ENCODE data around the gene OR52B6. TPM values are rescaled to one million over a fixed set of nuclear protein-coding genes. Genes with fewer than 3 reads are reported as not detected.

Gene OR52B6, protein sequence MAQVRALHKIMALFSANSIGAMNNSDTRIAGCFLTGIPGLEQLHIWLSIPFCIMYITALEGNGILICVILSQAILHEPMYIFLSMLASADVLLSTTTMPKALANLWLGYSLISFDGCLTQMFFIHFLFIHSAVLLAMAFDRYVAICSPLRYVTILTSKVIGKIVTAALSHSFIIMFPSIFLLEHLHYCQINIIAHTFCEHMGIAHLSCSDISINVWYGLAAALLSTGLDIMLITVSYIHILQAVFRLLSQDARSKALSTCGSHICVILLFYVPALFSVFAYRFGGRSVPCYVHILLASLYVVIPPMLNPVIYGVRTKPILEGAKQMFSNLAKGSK
- not detected in 2 replicates for total RNA-seq (2014; rRNA removed; shearing (Covaris generic); ENCODE audit: low replicate concordance)

DNA sequence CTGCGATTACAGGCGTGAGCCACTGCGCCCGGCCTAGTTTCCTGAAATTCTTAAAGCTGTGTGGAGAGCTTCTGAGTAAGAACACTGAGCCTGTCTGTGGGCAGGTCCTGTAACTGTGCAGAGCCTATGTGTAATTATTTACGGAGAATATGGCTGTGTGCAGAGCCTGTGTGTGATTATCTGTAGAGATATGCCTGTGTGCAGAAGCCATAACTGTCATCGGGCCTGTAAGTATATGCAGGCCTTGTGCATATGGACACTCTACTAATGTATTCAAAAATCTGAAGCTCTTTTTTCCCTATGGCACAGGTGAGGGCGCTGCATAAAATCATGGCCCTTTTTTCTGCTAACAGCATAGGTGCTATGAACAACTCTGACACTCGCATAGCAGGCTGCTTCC lies at the start of gene OR52B6:
Gene OR52B6 (plus strand): TSS at position 301 of the 400 bp plus-strand sequence. CDS start 0 bp downstream, at position 301.
- Histone ChIP-seq H3K4me1 (ENCODE audit: low read length) (no peaks in the 10 kb centered on the region), H3K36me3 (ENCODE audit: insufficient read depth, low read length) (no peaks in the 10 kb centered on the region), H3K27me3 (ENCODE audit: low read length) (no peaks in the 10 kb centered on the region), H2AFZ (ENCODE audit: low read length) (no peak within 1 kb of the TSS), H3K9ac (ENCODE audit: low read length) (no peak within 1 kb of the TSS), H3K4me2 (ENCODE audit: low read depth, low read length, poor library complexity, severe bottlenecking) (no peak within 1 kb of the TSS), H3K9me3 (ENCODE audit: low read length) (no peaks in the 10 kb centered on the region), H4K20me1 (ENCODE audit: insufficient read depth, low read depth, low read length) (no peaks in the 10 kb centered on the region), H3K79me2 (ENCODE audit: low read length) (no peaks in the 10 kb centered on the region), H3K9me2 (replicated peaks; ENCODE audit: insufficient read depth, low read length) (no peaks in the 10 kb centered on the region), H3K4me3 (ENCODE audit: low read length) (no peak within 1 kb of the TSS), H3K27ac (ENCODE audit: low read length) (no peak within 1 kb of the TSS)
- DNase-seq: no peak

DNA sequence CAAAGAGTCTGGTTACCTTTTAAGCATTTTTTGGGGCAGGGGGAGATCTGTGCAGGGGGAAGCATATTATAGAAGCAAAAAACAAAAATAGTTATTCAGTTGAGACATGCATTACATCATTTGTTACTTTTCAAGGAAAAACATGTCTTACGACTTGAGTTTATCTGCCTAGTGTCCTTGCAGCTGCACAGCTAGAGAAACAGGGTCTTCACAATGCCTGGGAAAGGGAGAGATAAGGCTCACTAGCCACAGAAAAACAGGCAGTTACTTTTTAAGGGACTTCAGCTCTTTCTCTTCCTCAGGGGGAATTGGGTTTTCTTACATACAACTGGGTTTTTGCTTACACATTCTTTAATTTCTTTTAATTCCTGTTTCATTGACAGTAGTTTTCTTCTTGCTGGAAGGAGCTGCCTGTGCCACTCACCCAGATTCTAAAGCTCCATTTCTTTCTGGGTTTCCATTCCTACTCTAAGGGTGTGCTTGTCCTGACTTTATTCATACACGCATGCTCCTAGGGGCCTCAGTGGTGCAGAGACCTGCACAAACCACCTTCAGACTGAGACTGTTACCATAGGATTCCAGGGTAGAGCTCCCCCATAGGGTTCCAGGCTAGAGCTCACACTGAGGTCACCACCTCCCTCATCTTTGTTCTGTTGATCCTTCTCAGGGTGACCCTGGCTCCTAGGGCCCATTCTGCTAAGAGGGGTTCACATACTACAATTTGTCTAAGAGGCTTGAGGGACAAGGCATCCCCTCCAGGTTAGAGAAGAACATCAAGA lies 49.4 kb upstream of the OR52B6 start:
- Histone ChIP-seq H3K9ac (ENCODE audit: low read length) (no peak overlapping the region), H3K27me3 (ENCODE audit: low read length) (no peaks in the 10 kb centered on the region), H2AFZ (ENCODE audit: low read length) (no peak overlapping the region), H3K36me3 (ENCODE audit: insufficient read depth, low read length) (no peaks in the 10 kb centered on the region), H3K79me2 (ENCODE audit: low read length) (no peaks in the 10 kb centered on the region), H3K4me2 (ENCODE audit: low read depth, low read length, poor library complexity, severe bottlenecking) (no peak overlapping the region), H4K20me1 (ENCODE audit: insufficient read depth, low read depth, low read length) (no peaks in the 10 kb centered on the region), H3K4me3 (ENCODE audit: low read length) (no peak overlapping the region), H3K27ac (ENCODE audit: low read length) (no peak overlapping the region), H3K9me2 (replicated peaks; ENCODE audit: insufficient read depth, low read length) (no peaks in the 10 kb centered on the region), H3K4me1 (ENCODE audit: low read length) (no peaks in the 10 kb centered on the region), H3K9me3 (ENCODE audit: low read length) (no peaks in the 10 kb centered on the region)
- DNase-seq: no peak

DNA sequence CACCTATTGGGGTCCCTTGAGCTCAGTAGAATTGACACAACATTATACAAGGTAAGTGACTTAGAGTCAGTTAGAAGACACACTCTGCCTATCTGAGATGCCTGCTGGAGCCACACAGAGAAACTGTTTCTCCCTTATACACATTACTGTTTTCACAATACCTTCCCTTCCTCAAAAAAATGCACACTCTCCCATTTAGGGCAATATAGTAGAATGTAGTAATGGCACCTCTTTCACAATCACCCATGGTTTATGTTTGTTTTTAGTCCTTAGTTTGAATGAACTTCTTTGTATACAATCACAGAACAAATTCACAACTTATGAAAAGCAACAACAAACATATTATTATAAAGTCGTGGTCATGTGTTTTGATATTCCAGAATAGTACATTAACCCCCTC lies 46.6 kb upstream of the OR52B6 start:
- Histone ChIP-seq H3K9me3 (ENCODE audit: low read length) (no peaks in the 10 kb centered on the region), H3K27ac (ENCODE audit: low read length) (no peak overlapping the region), H3K4me1 (ENCODE audit: low read length) (no peaks in the 10 kb centered on the region), H4K20me1 (ENCODE audit: insufficient read depth, low read depth, low read length) (no peaks in the 10 kb centered on the region), H3K9me2 (replicated peaks; ENCODE audit: insufficient read depth, low read length) (no peaks in the 10 kb centered on the region), H3K4me3 (ENCODE audit: low read length) (no peak overlapping the region), H3K36me3 (ENCODE audit: insufficient read depth, low read length) (no peaks in the 10 kb centered on the region), H3K9ac (ENCODE audit: low read length) (no peak overlapping the region), H3K79me2 (ENCODE audit: low read length) (no peaks in the 10 kb centered on the region), H3K4me2 (ENCODE audit: low read depth, low read length, poor library complexity, severe bottlenecking) (no peak overlapping the region), H2AFZ (ENCODE audit: low read length) (no peak overlapping the region), H3K27me3 (ENCODE audit: low read length) (no peaks in the 10 kb centered on the region)
- DNase-seq: no peak

DNA sequence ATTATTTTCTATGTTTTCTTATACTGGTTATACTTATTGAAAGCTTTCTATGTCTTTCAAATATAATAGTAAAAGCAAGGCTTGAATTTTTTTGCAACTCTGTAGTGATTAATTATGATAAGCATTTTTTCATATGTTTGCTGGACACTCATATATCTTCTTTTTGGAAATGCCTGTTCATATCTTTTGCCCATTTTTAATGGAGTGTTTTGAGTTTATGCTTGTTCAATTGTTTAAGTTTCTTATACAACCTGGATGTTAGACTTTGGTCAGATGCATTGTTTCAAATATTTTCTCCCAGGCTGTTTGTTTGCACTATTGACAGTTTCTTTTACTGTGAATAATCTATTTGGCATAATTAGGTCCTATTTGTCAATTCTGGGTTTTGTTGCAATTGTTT lies 44.2 kb upstream of the OR52B6 start:
- Histone ChIP-seq H4K20me1 (ENCODE audit: insufficient read depth, low read depth, low read length) (no peaks in the 10 kb centered on the region), H3K27me3 (ENCODE audit: low read length) (0 out of 2 replicates have a peak, but pooled peaks cover 2% of the 10 kb centered on the region), H3K4me2 (ENCODE audit: low read depth, low read length, poor library complexity, severe bottlenecking) (no peak overlapping the region), H3K9me2 (replicated peaks; ENCODE audit: insufficient read depth, low read length) (no peaks in the 10 kb centered on the region), H3K36me3 (ENCODE audit: insufficient read depth, low read length) (no peaks in the 10 kb centered on the region), H3K79me2 (ENCODE audit: low read length) (no peaks in the 10 kb centered on the region), H3K9ac (ENCODE audit: low read length) (no peak overlapping the region), H3K4me1 (ENCODE audit: low read length) (no peaks in the 10 kb centered on the region), H2AFZ (ENCODE audit: low read length) (no peak overlapping the region), H3K27ac (ENCODE audit: low read length) (no peak overlapping the region), H3K4me3 (ENCODE audit: low read length) (no peak overlapping the region), H3K9me3 (ENCODE audit: low read length) (no peaks in the 10 kb centered on the region)
- DNase-seq: no peak

DNA sequence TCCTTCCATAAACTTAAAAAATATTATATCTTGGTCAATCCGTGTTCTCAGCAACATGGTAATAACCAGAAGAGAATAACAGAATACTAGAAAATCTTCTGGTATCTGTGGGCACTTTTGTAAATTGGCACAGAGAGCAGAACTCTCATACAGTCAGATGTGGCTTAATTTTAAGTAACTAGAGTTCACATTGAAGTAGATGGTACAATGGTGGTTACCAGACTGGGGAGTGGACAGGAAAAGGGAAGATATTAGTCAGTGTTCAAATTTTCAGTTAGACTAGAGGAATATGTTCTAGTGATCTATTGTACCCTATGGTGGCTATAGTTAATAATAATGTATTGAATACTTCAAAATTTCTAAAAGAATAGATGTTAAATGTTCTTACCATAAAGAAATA lies 39.2 kb upstream of the OR52B6 start:
- 0 out of 2 replicates have a peak, but pooled peaks cover 2% of the 10 kb centered on the region for H3K27me3 ChIP-seq (ENCODE audit: low read length)
- H3K27ac ChIP-seq (ENCODE audit: low read length): no peak overlapping the region
- no peaks in the 10 kb centered on the region for H3K9me3 ChIP-seq (ENCODE audit: low read length)
- H3K4me1 ChIP-seq (ENCODE audit: low read length): no peaks in the 10 kb centered on the region
- H3K79me2 ChIP-seq (ENCODE audit: low read length): no peaks in the 10 kb centered on the region
- no peaks in the 10 kb centered on the region for H3K9me2 ChIP-seq (replicated peaks; ENCODE audit: insufficient read depth, low read length)
- no peak overlapping the region for H2AFZ ChIP-seq (ENCODE audit: low read length)
- H4K20me1 ChIP-seq (ENCODE audit: insufficient read depth, low read depth, low read length): no peaks in the 10 kb centered on the region
- H3K36me3 ChIP-seq (ENCODE audit: insufficient read depth, low read length): no peaks in the 10 kb centered on the region
- no peak overlapping the region for H3K4me3 ChIP-seq (ENCODE audit: low read length)
- no peak for DNase-seq
- H3K9ac ChIP-seq (ENCODE audit: low read length): no peak overlapping the region
- H3K4me2 ChIP-seq (ENCODE audit: low read depth, low read length, poor library complexity, severe bottlenecking): no peak overlapping the region

DNA sequence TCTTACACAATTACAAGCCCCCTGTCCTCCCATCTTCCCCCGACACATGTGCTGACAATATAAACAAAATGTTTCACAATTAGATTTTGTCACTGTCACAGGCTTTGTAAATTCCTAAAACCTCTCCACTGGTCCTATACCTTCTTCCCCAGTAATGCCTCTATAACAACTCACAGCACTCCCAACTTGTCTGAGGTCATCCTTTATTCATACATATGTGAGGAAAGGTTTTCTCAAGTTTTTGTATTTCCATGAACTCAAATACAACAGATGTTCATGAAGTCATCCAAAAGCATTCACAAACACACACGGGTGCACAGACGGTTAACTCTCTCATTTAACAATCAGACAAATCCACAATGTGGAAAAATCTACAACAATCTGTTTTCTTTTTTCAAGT lies 34.2 kb upstream of the OR52B6 start:
- H3K4me2 ChIP-seq (ENCODE audit: low read depth, low read length, poor library complexity, severe bottlenecking): no peak overlapping the region
- no peaks in the 10 kb centered on the region for H3K9me3 ChIP-seq (ENCODE audit: low read length)

DNA sequence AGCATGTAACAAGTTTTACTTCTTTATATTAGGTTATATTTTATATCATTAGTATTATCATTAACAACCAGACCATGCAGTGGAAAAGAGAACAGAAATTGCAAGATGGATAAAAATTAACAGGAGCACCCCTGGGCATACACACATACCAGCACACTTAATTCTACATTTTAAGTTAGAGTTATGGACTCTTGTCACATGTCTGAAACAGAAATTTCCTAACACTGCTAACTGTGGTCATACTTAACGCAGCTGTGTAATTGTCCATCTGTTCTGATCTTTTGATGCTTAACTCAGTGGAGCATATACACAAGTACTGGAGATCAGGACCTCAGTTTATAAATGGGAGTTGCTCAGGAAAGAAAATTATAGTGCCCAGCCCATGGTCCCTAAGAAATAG lies 32.7 kb upstream of the OR52B6 start:
- Histone ChIP-seq H4K20me1 (ENCODE audit: insufficient read depth, low read depth, low read length) (no peaks in the 10 kb centered on the region), H3K36me3 (ENCODE audit: insufficient read depth, low read length) (no peaks in the 10 kb centered on the region), H3K9ac (ENCODE audit: low read length) (no peak overlapping the region), H3K27ac (ENCODE audit: low read length) (no peak overlapping the region), H3K79me2 (ENCODE audit: low read length) (no peaks in the 10 kb centered on the region), H3K9me3 (ENCODE audit: low read length) (no peaks in the 10 kb centered on the region), H3K4me1 (ENCODE audit: low read length) (no peaks in the 10 kb centered on the region), H3K27me3 (ENCODE audit: low read length) (no peaks in the 10 kb centered on the region), H2AFZ (ENCODE audit: low read length) (no peak overlapping the region), H3K4me2 (ENCODE audit: low read depth, low read length, poor library complexity, severe bottlenecking) (no peak overlapping the region), H3K4me3 (ENCODE audit: low read length) (no peak overlapping the region), H3K9me2 (replicated peaks; ENCODE audit: insufficient read depth, low read length) (no peaks in the 10 kb centered on the region)
- DNase-seq: no peak

More for the DNA sequence above, 34.2 kb upstream of the OR52B6 start:
- Histone ChIP-seq H3K79me2 (ENCODE audit: low read length) (no peaks in the 10 kb centered on the region), H3K36me3 (ENCODE audit: insufficient read depth, low read length) (no peaks in the 10 kb centered on the region), H3K27me3 (ENCODE audit: low read length) (no peaks in the 10 kb centered on the region), H3K9ac (ENCODE audit: low read length) (no peak overlapping the region), H3K27ac (ENCODE audit: low read length) (no peak overlapping the region), H3K4me3 (ENCODE audit: low read length) (no peak overlapping the region), H3K4me1 (ENCODE audit: low read length) (no peaks in the 10 kb centered on the region), H4K20me1 (ENCODE audit: insufficient read depth, low read depth, low read length) (no peaks in the 10 kb centered on the region), H2AFZ (ENCODE audit: low read length) (no peak overlapping the region), H3K9me2 (replicated peaks; ENCODE audit: insufficient read depth, low read length) (no peaks in the 10 kb centered on the region)
- no peak for DNase-seq

DNA sequence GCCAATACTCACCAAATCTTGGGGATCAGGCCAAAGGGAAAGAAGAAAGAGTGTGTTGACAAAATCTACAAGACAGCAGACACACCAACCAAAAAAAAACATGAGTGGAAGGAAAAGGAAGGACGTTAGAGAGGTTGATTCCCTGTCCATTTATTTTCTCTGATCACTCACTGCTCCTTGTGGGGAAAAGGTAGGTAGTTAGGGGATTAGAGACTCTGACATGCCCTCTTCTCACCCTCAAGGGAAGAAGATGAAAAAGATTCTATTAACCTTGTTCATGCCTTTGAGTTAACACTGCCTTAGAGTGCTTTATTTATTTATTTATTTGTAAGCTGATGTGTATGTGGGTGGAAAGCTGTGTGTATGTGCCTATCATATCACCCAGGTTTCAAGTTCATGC lies 32.2 kb upstream of the OR52B6 start, which contains the start of gene OR52H1:
Gene OR52H1 (minus strand): TSS at position 101 of the 400 bp plus-strand sequence. CDS start 3,035 bp downstream, outside the sequence.
- H3K9me2 ChIP-seq (replicated peaks; ENCODE audit: insufficient read depth, low read length): no peaks in the 10 kb centered on the region
- no peak within 1 kb of the TSS for H3K4me2 ChIP-seq (ENCODE audit: low read depth, low read length, poor library complexity, severe bottlenecking)
- H3K4me3 ChIP-seq (ENCODE audit: low read length): no peak within 1 kb of the TSS
- H4K20me1 ChIP-seq (ENCODE audit: insufficient read depth, low read depth, low read length): no peaks in the 10 kb centered on the region
- no peak within 1 kb of the TSS for H3K9ac ChIP-seq (ENCODE audit: low read length)
- H3K27me3 ChIP-seq (ENCODE audit: low read length): no peaks in the 10 kb centered on the region
- no peak within 1 kb of the TSS for H3K27ac ChIP-seq (ENCODE audit: low read length)
- H3K4me1 ChIP-seq (ENCODE audit: low read length): no peaks in the 10 kb centered on the region
- H3K36me3 ChIP-seq (ENCODE audit: insufficient read depth, low read length): no peaks in the 10 kb centered on the region
- no peaks in the 10 kb centered on the region for H3K9me3 ChIP-seq (ENCODE audit: low read length)
- H3K79me2 ChIP-seq (ENCODE audit: low read length): no peaks in the 10 kb centered on the region
- DNase-seq: no peak
- no peak within 1 kb of the TSS for H2AFZ ChIP-seq (ENCODE audit: low read length)
